HepG2 (cell line): Measurements from ENCODE around the gene POLH. TPM values are rescaled to one million over a fixed set of nuclear protein-coding genes. Genes with fewer than 3 reads are reported as not detected.
A peak's percentile ranks its signal among the peaks of the same experiment; 100 is the strongest.

Experiments
- JARID2 ChIP-seq: sonication (generic); formaldehyde crosslinking; IDR thresholded peaks from 2 replicates; pipeline ENCODE4 v1.8.1; 2023; ENCODE audit warnings: missing genetic modification reagents, inconsistent platforms; ENCODE audit not compliant: insufficient replicate concordance
- KIAA2018 ChIP-seq: sonication (generic); formaldehyde crosslinking; IDR thresholded peaks from 2 replicates; pipeline ENCODE4 v1.5.0; 2020; ENCODE audit warnings: mild to moderate bottlenecking, missing genetic modification reagents, borderline replicate concordance
- KLF13 ChIP-seq: sonication (generic); formaldehyde crosslinking; IDR thresholded peaks from 2 replicates; pipeline ENCODE4 v1.4.0; 2020; ENCODE audit warnings: mild to moderate bottlenecking, missing genetic modification reagents
- MED13 ChIP-seq: sonication (generic); formaldehyde crosslinking; IDR thresholded peaks from 2 replicates; pipeline ENCODE4 v1.5.0; 2020; ENCODE audit warnings: missing genetic modification reagents
- POLR2G ChIP-seq: fragments of 200-400 bp; formaldehyde crosslinking; IDR thresholded peaks from 2 replicates; pipeline ENCODE4 v1.6.1; 2018; ENCODE audit warnings: mild to moderate bottlenecking, low read depth, low read length, moderate library complexity
- PRDM10 ChIP-seq: sonication (generic); formaldehyde crosslinking; IDR thresholded peaks from 2 replicates; pipeline ENCODE4 v1.4.0; 2020; ENCODE audit warnings: low read depth, missing genetic modification reagents
- REST ChIP-seq, 2 experiments: IDR thresholded peaks; 2 replicates each; pipeline ENCODE4 v1.6.1; 2011 to 2012; ENCODE audit warnings: low read length in 2 of 2, borderline replicate concordance in 1 of 2, low read depth in 1 of 2, mild to moderate bottlenecking in 1 of 2, moderate library complexity in 1 of 2
- SIX4 ChIP-seq: sonication (generic); formaldehyde crosslinking; IDR thresholded peaks from 2 replicates; pipeline ENCODE4 v1.4.0; 2020; ENCODE audit warnings: missing genetic modification reagents
- ZNF12 ChIP-seq: sonication (generic); formaldehyde crosslinking; IDR thresholded peaks from 2 replicates; pipeline ENCODE4 v1.5.0; 2020; ENCODE audit warnings: missing genetic modification reagents
- ZNF282 ChIP-seq: fragments of 450-650 bp; IDR thresholded peaks from 2 replicates; pipeline ENCODE4 v1.6.1; 2018; ENCODE audit not compliant: partially characterized antibody
- ZNF580 ChIP-seq: IDR thresholded peaks from 2 replicates; pipeline ENCODE4 v1.6.1; 2016; ENCODE audit warnings: low read depth, borderline replicate concordance
- ZNF605 ChIP-seq: sonication (generic); formaldehyde crosslinking; IDR thresholded peaks from 2 replicates; pipeline ENCODE4 v1.8.0; 2022; ENCODE audit warnings: mild to moderate bottlenecking, missing genetic modification reagents
- polyA plus RNA-seq, 8 experiments: library from polyadenylated mRNA; depleted of rRNA in 3 of 8; stranded (reverse) in 7 of 8; unstranded in 1 of 8; fragments of >200 nt; fragmentation: Illumina TruSeq in 4 of 8; extraction: Trizol in 4 of 8; gene quantifications; 2 replicates each; pipeline versions ENCODE4 v1.2.1 to v1.2.3, GENCODE V29; 2011 to 2016; ENCODE audit warnings: low read depth in 4 of 8, missing spikeins in 1 of 8, mixed read lengths in 1 of 8; ENCODE audit not compliant: insufficient read depth in 1 of 8
- total RNA-seq, 5 experiments: library from RNA; depleted of rRNA; stranded (reverse); fragments of >200 nt; fragmentation: Illumina TruSeq; extraction: Trizol; gene quantifications; 2 replicates each; pipeline ENCODE4 v1.2.3, GENCODE V29; 2016; ENCODE audit warnings: low read depth in 1 of 5

The POLH gene
- total and polyA plus RNA-seq, 2 of the 13 experiments (the other 11 are each of a cell fraction or from before 2014, with no cell fraction given) = 11.6 to 25.0 TPM

GRCh38 chr6:43575772-43576551 lies at the start of gene POLH, which contains the start of gene XPO5 (continued):
- TF ChIP-seq ZNF605 (CRISPR knock-in tag) = peak; percentile 66; the same call in 1 of the 2 replicates
- TF ChIP-seq PRDM10 (CRISPR knock-in tag) = no peak
- TF ChIP-seq ZNF580 (CRISPR knock-in tag) = peak; percentile 80; the same call in 1 of the 2 replicates
- peak; percentile 99 for TF ChIP-seq POLR2G
- peak; percentile 50; the same call in 1 of the 2 replicates for TF ChIP-seq ZNF12 (CRISPR knock-in tag)
- TF ChIP-seq SIX4 (CRISPR knock-in tag) = no peak; the same call in 1 of the 2 replicates
- peak in 1 of 2 experiments; percentile 83; a peak in 2 of 4 replicates for TF ChIP-seq REST (IDR thresholded peaks at IDR 0.05; ENCODE audit: borderline replicate concordance in 1 of 2, low read depth in 1 of 2, low read length in 2 of 2)
- TF ChIP-seq JARID2 = no peak
- TF ChIP-seq KIAA2018 = no peak
- no peak for TF ChIP-seq ZNF282
- 0 out of 2 replicates have a peak, but pooled peaks have one; percentile 62 for TF ChIP-seq KLF13 (CRISPR knock-in tag)
- peak; percentile 90 for TF ChIP-seq MED13 (CRISPR knock-in tag)
